OCI-LY7 (cell line): ENCODE measurements around the gene MUC4.
"Not testable (repeated sequence)": the region's sequence is repeated elsewhere in the genome, so short reads cannot be mapped to it uniquely, and the experiment has no call there.

Source experiments
- CTCF ChIP-seq: fragments of 200-600 bp; sonication (generic); conservative IDR thresholded peaks from 2 replicates; pipeline ENCODE4 v1.5.1; 2014; ENCODE audit warnings: mild to moderate bottlenecking, antibody characterized with exemption, low read length, moderate library complexity, mixed read lengths
- EZH2phosphoT487 ChIP-seq: fragments of 200-600 bp; sonication (generic); IDR thresholded peaks from 2 replicates; pipeline ENCODE4 v1.6.1; 2018; ENCODE audit warnings: low read depth, borderline replicate concordance, mild to moderate bottlenecking, mixed run types, antibody characterized with exemption, low read length, moderate library complexity, mixed read lengths

DNA sequence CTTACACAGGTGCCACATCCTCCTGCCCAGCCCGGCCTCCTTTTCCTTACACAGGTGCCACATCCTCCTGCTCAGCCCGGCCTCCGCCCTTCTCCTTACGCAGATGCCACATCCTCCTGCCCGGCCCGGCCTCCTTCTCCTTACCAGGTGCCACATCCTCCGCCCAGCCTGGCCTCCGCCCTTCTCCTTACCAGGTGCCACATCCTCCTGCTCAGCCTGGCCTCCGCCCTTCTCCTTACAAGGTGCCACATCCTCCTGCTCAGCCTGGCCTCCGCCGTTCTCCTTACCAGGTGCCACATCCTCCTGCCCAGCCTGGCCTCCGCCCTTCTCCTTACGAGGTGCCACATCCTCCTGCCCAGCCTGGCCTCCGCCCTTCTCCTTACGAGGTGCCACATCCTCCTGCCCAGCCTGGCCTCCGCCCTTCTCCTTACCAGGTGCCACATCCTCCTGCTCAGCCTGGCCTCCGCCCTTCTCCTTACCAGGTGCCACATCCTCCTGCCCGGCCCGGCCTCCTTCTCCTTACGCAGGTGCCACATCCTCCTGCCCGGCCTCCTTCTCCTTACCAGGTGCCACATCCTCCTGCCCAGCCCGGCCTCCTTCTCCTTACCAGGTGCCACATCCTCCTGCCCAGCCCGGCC lies 4.7 kb upstream of the MUC4 start:
- TF ChIP-seq CTCF, EZH2phosphoT487: not testable (repeated sequence)
